AG09309 (cell line): ENCODE results near the gene KNOP1.

Experiments
- DNase-seq: peaks from one replicate; pipeline ENCODE4 v3.0.0-alpha.2; 2010; ENCODE audit warnings: low read depth
- H3K4me3 ChIP-seq: 2 replicates; pipeline ENCODE4 v1.5.1; 2011; ENCODE audit warnings: mild to moderate bottlenecking, low read depth, low read length, moderate library complexity; ENCODE audit not compliant: control insufficient read depth
- CTCF ChIP-seq: IDR thresholded peaks from 2 replicates; pipeline ENCODE4 v1.5.1; 2011; ENCODE audit warnings: mild to moderate bottlenecking, low read depth, low read length, inconsistent platforms; ENCODE audit not compliant: insufficient read depth, control insufficient read depth; ENCODE audit errors: missing control alignments

KNOP1 gene

GRCh38 chr16:19743816-19744159 lies 25.8 kb upstream of the KNOP1 start:
- no peak for DNase-seq
- no peak overlapping the region for H3K4me3 ChIP-seq
- TF ChIP-seq CTCF: no peak

- TF ChIP-seq CTCF: no peak
These were observed 23.3 kb upstream of the KNOP1 start for GRCh38 chr16:19741354-19741753.

GRCh38 chr16:19737306-19738038 lies 19.4 kb upstream of the KNOP1 start:
- no peak overlapping the region for H3K4me3 ChIP-seq
- no peak for DNase-seq
- TF ChIP-seq CTCF: no peak

More at GRCh38 chr16:19741354-19741753, 23.3 kb upstream of the KNOP1 start:
- DNase-seq: no peak
- H3K4me3 ChIP-seq: no peak overlapping the region

- no peak overlapping the region for H3K4me3 ChIP-seq
- TF ChIP-seq CTCF: no peak
- no peak for DNase-seq
These were observed 17.2 kb upstream of the KNOP1 start for GRCh38 chr16:19735074-19735867.

GRCh38 chr16:19733551-19733950 lies 15.5 kb upstream of the KNOP1 start:
- no peak overlapping the region for H3K4me3 ChIP-seq
- DNase-seq: no peak
- no peak for TF ChIP-seq CTCF

- TF ChIP-seq CTCF: no peak
- H3K4me3 ChIP-seq: no peak overlapping the region
- no peak for DNase-seq
These were observed 10.6 kb upstream of the KNOP1 start for GRCh38 chr16:19728636-19728965.

- no peak overlapping the region for H3K4me3 ChIP-seq
- no peak for TF ChIP-seq CTCF
- no peak for DNase-seq
These were observed 5.0 kb upstream of the KNOP1 start for GRCh38 chr16:19722981-19723380.
